Upper lobe of right lung (tissue), 1 donor: Measurements from ENCODE around the gene CCDC137. TPM values are rescaled to one million over a fixed set of nuclear protein-coding genes. Genes with fewer than 3 reads are reported as not detected.

Experiments
- ATAC-seq: fragments of 200-7000 bp; cut with Tn5 transposase; one replicate; pipeline ENCODE4 v1.9.1; 2020; ENCODE audit warnings: mild to moderate bottlenecking, moderate library complexity
- DNase-seq: peaks from one replicate; pipeline ENCODE4 v3.0.0-alpha.2; 2020
- H3K27ac ChIP-seq: fragments of 200-600 bp; one replicate; pipeline ENCODE4 v1.8.0; 2022
- H3K27me3 ChIP-seq: fragments of 200-600 bp; one replicate; pipeline ENCODE4 v1.8.0; 2022; ENCODE audit warnings: mild to moderate bottlenecking
- H3K36me3 ChIP-seq: fragments of 200-600 bp; one replicate; pipeline ENCODE4 v1.8.0; 2022
- H3K4me1 ChIP-seq: fragments of 200-600 bp; one replicate; pipeline ENCODE4 v1.8.0; 2022
- H3K4me3 ChIP-seq: fragments of 200-600 bp; one replicate; pipeline ENCODE4 v1.8.0; 2022; ENCODE audit warnings: mild to moderate bottlenecking
- H3K9me3 ChIP-seq: fragments of 200-600 bp; one replicate; pipeline ENCODE4 v1.8.0; 2022
- CTCF ChIP-seq: fragments of 200-600 bp; IDR thresholded peaks from one replicate; pipeline ENCODE4 v1.8.0; 2022; ENCODE audit warnings: antibody characterized with exemption
- intact Hi-C: fragments of 100-400 bp; cut with DNase I; formaldehyde crosslinking; loops from one replicate; pipeline ENCODE4 v1.11.0; 2022
- total RNA-seq: library from RNA; stranded (reverse); fragmentation: NEBNext Ultra II Directional; extraction: Animal tissue kit (Norgen Biotek cat#: 25700); gene quantifications from one replicate; pipeline ENCODE4 v1.2.1, GENCODE V29; 2021
- donor health status: DM: no; HTN: yes; CAD: no; lungs with severe emphysema.

Gene CCDC137
- total RNA-seq, 1 donor from 2014 or later, result 13.7 TPM

- Histone ChIP-seq H3K4me1 (peaks cover 7% of the 10 kb centered on the region), H3K9me3 (no peaks in the 10 kb centered on the region), H3K27ac (no peak overlapping the region), H3K4me3 (no peak overlapping the region), H3K27me3 (no peaks in the 10 kb centered on the region), H3K36me3 (no peaks in the 10 kb centered on the region)
- ATAC-seq (no peak), DNase-seq (no peak)
- TF ChIP-seq CTCF, result no peak
- intact Hi-C loops, result no loop called here
These were observed 24.6 kb upstream of the CCDC137 start for GRCh38 chr17:81641825-81642489.

DNA sequence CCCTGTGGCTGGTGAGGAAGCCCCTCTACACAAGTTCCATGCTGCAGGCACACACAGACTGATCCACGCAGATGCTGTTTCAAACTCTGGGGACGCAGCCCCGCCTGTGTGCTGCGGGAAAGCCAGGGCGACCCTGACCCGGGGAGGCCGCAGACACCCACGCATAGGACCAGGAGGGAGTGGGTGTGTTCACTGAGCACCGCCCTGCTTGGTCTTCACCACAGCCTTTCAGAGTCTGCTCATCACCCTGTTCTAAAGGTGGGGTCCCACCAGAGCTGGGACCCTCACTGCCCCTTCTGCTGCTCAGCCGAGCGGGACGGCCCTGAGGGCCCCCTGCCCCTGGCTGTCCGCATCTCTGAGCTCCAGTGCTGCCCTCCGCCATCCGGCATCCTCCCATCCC lies 22.0 kb upstream of the CCDC137 start:
- H3K4me1 ChIP-seq, result no peaks in the 10 kb centered on the region
- no peak for TF ChIP-seq CTCF
- DNase-seq, result no peak
- no peak for ATAC-seq
- no peak overlapping the region for H3K4me3 ChIP-seq
- H3K27ac ChIP-seq, result no peak overlapping the region
- intact Hi-C loops, result no loop called here
- peaks cover 23% of the 10 kb centered on the region for H3K27me3 ChIP-seq
- H3K36me3 ChIP-seq, result no peaks in the 10 kb centered on the region
- H3K9me3 ChIP-seq, result no peaks in the 10 kb centered on the region

DNA sequence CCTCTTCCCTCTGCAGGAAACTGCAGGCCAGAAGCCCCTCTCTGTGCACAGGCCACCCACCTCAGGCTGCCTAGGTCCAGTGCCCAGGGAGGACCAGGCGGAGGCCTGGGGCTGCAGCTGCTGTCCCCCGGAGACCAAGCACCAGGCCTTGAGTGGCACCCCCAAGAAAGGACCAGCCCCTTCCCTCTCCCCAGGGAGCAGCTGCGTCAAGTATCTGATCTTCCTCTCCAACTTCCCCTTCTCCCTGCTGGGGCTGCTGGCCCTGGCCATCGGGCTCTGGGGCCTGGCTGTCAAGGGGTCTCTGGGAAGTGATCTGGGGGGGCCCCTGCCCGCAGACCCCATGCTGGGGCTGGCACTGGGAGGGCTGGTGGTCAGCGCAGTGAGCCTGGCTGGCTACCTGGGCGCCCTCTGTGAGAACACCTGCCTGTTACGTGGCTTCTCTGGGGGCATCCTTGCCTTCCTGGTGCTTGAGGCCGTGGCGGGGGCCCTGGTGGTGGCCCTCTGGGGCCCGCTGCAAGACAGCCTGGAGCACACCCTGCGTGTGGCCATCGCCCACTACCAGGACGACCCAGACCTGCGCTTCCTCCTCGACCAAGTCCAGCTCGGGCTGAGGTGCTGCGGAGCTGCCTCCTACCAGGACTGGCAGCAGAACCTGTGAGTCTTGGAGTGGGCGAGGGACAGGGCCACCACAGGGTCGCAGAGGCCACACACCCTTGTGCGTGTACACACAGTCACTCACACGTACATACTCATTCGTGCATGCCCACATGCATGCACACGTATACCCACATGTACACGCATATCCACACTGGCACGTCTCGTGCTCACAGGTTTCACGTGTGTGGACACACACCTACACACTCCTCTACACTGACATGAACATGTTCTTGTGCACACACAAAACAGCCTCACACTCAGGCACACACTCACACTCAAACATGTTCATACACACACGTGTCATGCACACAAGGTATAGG lies 21.3 kb upstream of the CCDC137 start:
- peaks cover 31% of the 10 kb centered on the region for H3K27me3 ChIP-seq
- ATAC-seq (no peak), DNase-seq (no peak)
- H3K4me1 ChIP-seq, result no peaks in the 10 kb centered on the region
- no peak for TF ChIP-seq CTCF
- H3K9me3 ChIP-seq, result no peaks in the 10 kb centered on the region
- intact Hi-C loops, result no loop called here
- no peaks in the 10 kb centered on the region for H3K36me3 ChIP-seq
- H3K4me3 ChIP-seq, result no peak overlapping the region
- H3K27ac ChIP-seq, result no peak overlapping the region

GRCh38 chr17:81646869-81647600 lies 19.5 kb upstream of the CCDC137 start:
- Histone ChIP-seq H3K36me3 (no peaks in the 10 kb centered on the region), H3K27ac (no peak overlapping the region), H3K4me1 (no peaks in the 10 kb centered on the region), H3K9me3 (no peaks in the 10 kb centered on the region), H3K4me3 (no peak overlapping the region), H3K27me3 (peaks cover 35% of the 10 kb centered on the region)
- ATAC-seq (no peak), DNase-seq (no peak)
- intact Hi-C loops, result no loop called here
- no peak for TF ChIP-seq CTCF

DNA sequence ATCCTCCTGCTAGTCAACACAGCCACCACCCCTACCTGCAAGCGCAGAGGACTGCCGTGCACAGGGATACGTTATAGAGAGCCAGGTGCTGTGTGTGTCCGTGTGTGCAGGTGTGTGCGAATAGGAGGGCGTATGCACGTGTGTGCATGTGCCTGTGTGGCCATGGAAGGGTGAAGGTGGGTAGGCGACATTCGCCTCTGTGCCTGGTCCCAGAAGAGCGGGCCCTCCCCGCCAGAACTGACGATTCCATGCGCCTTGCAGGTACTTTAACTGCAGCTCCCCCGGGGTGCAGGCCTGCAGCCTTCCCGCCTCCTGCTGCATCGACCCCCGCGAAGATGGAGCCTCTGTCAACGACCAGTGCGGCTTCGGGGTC lies 18.9 kb upstream of the CCDC137 start:
- DNase-seq (no peak), ATAC-seq (no peak)
- no peaks in the 10 kb centered on the region for H3K9me3 ChIP-seq
- no peak overlapping the region for H3K4me3 ChIP-seq
- intact Hi-C loops, result no loop called here
- H3K27ac ChIP-seq, result no peak overlapping the region
- peaks cover 35% of the 10 kb centered on the region for H3K27me3 ChIP-seq
- H3K36me3 ChIP-seq, result no peaks in the 10 kb centered on the region
- H3K4me1 ChIP-seq, result no peaks in the 10 kb centered on the region
- TF ChIP-seq CTCF, result no peak
